HepG2 (cell line): ENCODE results near the gene GNL1.

Experiments used
- CHD2 ChIP-seq: IDR thresholded peaks from 2 replicates; pipeline ENCODE4 v1.6.1; 2011; ENCODE audit warnings: low read depth, low read length, improper control_type of control experiment
- FOXA3 ChIP-seq: IDR thresholded peaks from 2 replicates; pipeline ENCODE4 v1.6.1; 2016; ENCODE audit warnings: missing genetic modification reagents, missing compliant biosample characterization
- HDAC6 ChIP-seq: fragments of 200-600 bp; sonication (generic); IDR thresholded peaks from 2 replicates; pipeline ENCODE4 v1.7.0; 2017; ENCODE audit warnings: mild to moderate bottlenecking, antibody characterized with exemption, low read length, low read depth
- MIXL1 ChIP-seq: IDR thresholded peaks from 2 replicates; pipeline ENCODE4 v1.6.1; 2016
- NBN ChIP-seq: fragments of 450-650 bp; conservative IDR thresholded peaks from 2 replicates; pipeline ENCODE4 v1.6.1; 2017
- NFE2L1 ChIP-seq: sonication (generic); formaldehyde crosslinking; IDR thresholded peaks from 2 replicates; pipeline ENCODE4 v1.4.0; 2020; ENCODE audit warnings: missing genetic modification reagents, mild to moderate bottlenecking, borderline replicate concordance
- RBAK ChIP-seq: sonication (generic); formaldehyde crosslinking; IDR thresholded peaks from 2 replicates; pipeline ENCODE4 v1.5.1; 2020; ENCODE audit warnings: mild to moderate bottlenecking, missing genetic modification reagents
- SP5 ChIP-seq: IDR thresholded peaks from 2 replicates; pipeline ENCODE4 v1.6.1; 2016; ENCODE audit warnings: low read depth, borderline replicate concordance
- ZNF17 ChIP-seq: sonication (generic); formaldehyde crosslinking; IDR thresholded peaks from 2 replicates; pipeline ENCODE4 v1.5.0; 2020; ENCODE audit warnings: mild to moderate bottlenecking, missing genetic modification reagents
- TF ChIP-seq, protein P1 (sequence below): sonication (generic); formaldehyde crosslinking; IDR thresholded peaks from 2 replicates; pipeline ENCODE4 v1.4.0; 2020; ENCODE audit warnings: missing genetic modification reagents
- TF ChIP-seq, protein P2 (sequence below): sonication (generic); formaldehyde crosslinking; IDR thresholded peaks from 2 replicates; pipeline ENCODE4 v1.5.0; 2020; ENCODE audit warnings: mild to moderate bottlenecking, missing genetic modification reagents, moderate library complexity

DNA sequence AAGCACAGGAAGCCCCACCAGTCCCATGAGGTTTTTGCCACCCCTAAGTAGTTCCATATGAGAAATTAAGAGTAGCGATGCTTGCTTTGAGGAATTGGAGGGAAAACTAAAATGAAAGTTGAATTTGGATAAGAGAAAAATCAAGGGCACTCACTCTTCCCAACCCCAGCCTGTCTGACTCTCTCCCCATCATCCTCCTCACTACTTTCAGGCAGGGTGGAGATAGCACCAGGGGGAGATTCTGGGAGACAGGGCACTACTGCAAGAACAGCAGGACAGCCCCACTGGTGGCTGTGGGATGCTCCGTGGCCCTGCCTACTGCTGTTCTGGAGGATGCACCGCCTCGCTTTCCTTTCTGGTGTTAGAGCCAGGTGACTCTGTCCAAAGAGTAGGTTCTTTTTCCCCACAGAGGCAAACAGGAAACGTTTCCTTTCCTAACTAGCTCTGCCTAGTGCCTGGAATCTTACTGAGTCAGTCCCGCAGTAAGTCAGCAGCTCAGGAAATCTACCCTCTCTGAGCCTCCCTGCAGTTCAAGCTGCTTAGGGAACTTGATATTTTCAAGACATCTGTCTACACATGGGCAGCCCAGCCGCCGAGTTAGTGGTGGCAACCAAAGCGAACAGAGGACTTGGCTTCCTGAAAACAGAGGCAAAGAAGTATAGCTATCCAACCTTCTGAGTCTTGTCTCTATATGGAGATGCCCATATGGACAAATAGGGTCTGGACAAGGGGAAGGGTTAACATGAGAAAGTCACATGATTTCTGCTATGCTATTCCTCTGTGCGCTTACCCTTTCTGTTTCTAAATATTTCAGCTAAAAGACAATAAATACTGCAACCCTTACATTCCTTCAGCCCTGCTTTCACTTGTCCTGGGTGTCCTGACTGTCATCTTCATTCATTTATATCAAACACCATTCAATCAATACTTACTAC, 55.6 kb downstream of the GNL1 start:
- TF ChIP-seq SP5 (CRISPR knock-in tag), result no peak
- no peak for TF ChIP-seq NFE2L1 (CRISPR knock-in tag)
- TF ChIP-seq MIXL1, result no peak
- no peak for TF ChIP-seq ZNF17 (CRISPR knock-in tag)
- TF ChIP-seq NBN, result no peak
- TF ChIP-seq HDAC6, result no peak
- TF ChIP-seq, protein P1, sequence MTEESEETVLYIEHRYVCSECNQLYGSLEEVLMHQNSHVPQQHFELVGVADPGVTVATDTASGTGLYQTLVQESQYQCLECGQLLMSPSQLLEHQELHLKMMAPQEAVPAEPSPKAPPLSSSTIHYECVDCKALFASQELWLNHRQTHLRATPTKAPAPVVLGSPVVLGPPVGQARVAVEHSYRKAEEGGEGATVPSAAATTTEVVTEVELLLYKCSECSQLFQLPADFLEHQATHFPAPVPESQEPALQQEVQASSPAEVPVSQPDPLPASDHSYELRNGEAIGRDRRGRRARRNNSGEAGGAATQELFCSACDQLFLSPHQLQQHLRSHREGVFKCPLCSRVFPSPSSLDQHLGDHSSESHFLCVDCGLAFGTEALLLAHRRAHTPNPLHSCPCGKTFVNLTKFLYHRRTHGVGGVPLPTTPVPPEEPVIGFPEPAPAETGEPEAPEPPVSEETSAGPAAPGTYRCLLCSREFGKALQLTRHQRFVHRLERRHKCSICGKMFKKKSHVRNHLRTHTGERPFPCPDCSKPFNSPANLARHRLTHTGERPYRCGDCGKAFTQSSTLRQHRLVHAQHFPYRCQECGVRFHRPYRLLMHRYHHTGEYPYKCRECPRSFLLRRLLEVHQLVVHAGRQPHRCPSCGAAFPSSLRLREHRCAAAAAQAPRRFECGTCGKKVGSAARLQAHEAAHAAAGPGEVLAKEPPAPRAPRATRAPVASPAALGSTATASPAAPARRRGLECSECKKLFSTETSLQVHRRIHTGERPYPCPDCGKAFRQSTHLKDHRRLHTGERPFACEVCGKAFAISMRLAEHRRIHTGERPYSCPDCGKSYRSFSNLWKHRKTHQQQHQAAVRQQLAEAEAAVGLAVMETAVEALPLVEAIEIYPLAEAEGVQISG, result no peak
- no peak for TF ChIP-seq RBAK (CRISPR knock-in tag)
- no peak for TF ChIP-seq CHD2
- TF ChIP-seq, protein P2, sequence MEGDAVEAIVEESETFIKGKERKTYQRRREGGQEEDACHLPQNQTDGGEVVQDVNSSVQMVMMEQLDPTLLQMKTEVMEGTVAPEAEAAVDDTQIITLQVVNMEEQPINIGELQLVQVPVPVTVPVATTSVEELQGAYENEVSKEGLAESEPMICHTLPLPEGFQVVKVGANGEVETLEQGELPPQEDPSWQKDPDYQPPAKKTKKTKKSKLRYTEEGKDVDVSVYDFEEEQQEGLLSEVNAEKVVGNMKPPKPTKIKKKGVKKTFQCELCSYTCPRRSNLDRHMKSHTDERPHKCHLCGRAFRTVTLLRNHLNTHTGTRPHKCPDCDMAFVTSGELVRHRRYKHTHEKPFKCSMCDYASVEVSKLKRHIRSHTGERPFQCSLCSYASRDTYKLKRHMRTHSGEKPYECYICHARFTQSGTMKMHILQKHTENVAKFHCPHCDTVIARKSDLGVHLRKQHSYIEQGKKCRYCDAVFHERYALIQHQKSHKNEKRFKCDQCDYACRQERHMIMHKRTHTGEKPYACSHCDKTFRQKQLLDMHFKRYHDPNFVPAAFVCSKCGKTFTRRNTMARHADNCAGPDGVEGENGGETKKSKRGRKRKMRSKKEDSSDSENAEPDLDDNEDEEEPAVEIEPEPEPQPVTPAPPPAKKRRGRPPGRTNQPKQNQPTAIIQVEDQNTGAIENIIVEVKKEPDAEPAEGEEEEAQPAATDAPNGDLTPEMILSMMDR, result no peak
- TF ChIP-seq FOXA3 (CRISPR knock-in tag), result no peak
